Right ventricle myocardium superior (tissue), 1 donor: Measurements from ENCODE around the gene NRXN2. TPM values are rescaled to one million over a fixed set of nuclear protein-coding genes. Genes with fewer than 3 reads are reported as not detected.

Experiments
- ATAC-seq: fragments of 200-7000 bp; cut with Tn5 transposase; one replicate; pipeline ENCODE4 v1.9.1; 2020; ENCODE audit warnings: mild to moderate bottlenecking; ENCODE audit not compliant: poor library complexity
- DNase-seq: peaks from one replicate; pipeline ENCODE4 v3.0.0-alpha.2; 2020
- intact Hi-C: fragments of 100-400 bp; cut with DNase I; formaldehyde crosslinking; loops from one replicate; pipeline ENCODE4 v1.11.2; 2022
- total RNA-seq: library from RNA; stranded (reverse); fragmentation: NEBNext Ultra II Directional; extraction: Animal tissue kit (Norgen Biotek cat#: 25700); gene quantifications from one replicate; pipeline ENCODE4 v1.2.1, GENCODE V29; 2021
- donor health status: DM: no; HTN: yes; CAD: no; lungs with severe emphysema.

Gene NRXN2
- total RNA-seq, 1 donor from 2014 or later: 0.86 TPM

- ATAC-seq (no peak), DNase-seq (no peak)
- intact Hi-C loops: no loop called here
Observed at GRCh38 chr11:64628596-64628995, 94.4 kb downstream of the NRXN2 start.

- intact Hi-C loops: no loop called here
- ATAC-seq (no peak), DNase-seq (no peak)
Observed at GRCh38 chr11:64627371-64627770, 95.6 kb downstream of the NRXN2 start.

GRCh38 chr11:64626637-64627036 lies 96.4 kb downstream of the NRXN2 start:
- ATAC-seq (no peak), DNase-seq (no peak)
- intact Hi-C loops: no loop called here

GRCh38 chr11:64624883-64625481 lies 98.0 kb downstream of the NRXN2 start:
- intact Hi-C loops: no loop called here
- DNase-seq (no peak), ATAC-seq (no peak)

GRCh38 chr11:64622681-64623080 lies 100.3 kb downstream of the NRXN2 start:
- no peak for DNase-seq
- intact Hi-C loops: no loop called here
- ATAC-seq: no peak

- no peak for ATAC-seq
- DNase-seq: no peak
- intact Hi-C loops: no loop called here
Observed at GRCh38 chr11:64621283-64622019, 101.5 kb downstream of the NRXN2 start.

GRCh38 chr11:64620381-64620971 lies 102.5 kb downstream of the NRXN2 start:
- intact Hi-C loops: no loop called here
- ATAC-seq: peak; percentile 21
- DNase-seq: no peak

GRCh38 chr11:64619811-64620380 lies 103.1 kb downstream of the NRXN2 start:
- no peak for DNase-seq
- peak; percentile 48 for ATAC-seq
- intact Hi-C loops: no loop called here

- intact Hi-C loops: no loop called here
- DNase-seq: no peak
- ATAC-seq: no peak
Observed at GRCh38 chr11:64619196-64619595, 103.8 kb downstream of the NRXN2 start.

GRCh38 chr11:64616817-64617216 lies 106.2 kb downstream of the NRXN2 start:
- DNase-seq (no peak), ATAC-seq (no peak)
- intact Hi-C loops: no loop called here

- DNase-seq (no peak), ATAC-seq (no peak)
- intact Hi-C loops: no loop called here
Observed at GRCh38 chr11:64614917-64615316, 108.1 kb downstream of the NRXN2 start.

GRCh38 chr11:64613648-64614047 lies 109.3 kb downstream of the NRXN2 start:
- intact Hi-C loops: no loop called here
- ATAC-seq: no peak
- no peak for DNase-seq

GRCh38 chr11:64611869-64612646 lies 110.9 kb downstream of the NRXN2 start:
- ATAC-seq (no peak), DNase-seq (no peak)
- intact Hi-C loops: no loop called here

- intact Hi-C loops: no loop called here
Observed at GRCh38 chr11:64611176-64611575, 111.8 kb downstream of the NRXN2 start.

GRCh38 chr11:64610596-64610995 lies 112.4 kb downstream of the NRXN2 start:
- ATAC-seq (no peak), DNase-seq (no peak)
- intact Hi-C loops: no loop called here

More at GRCh38 chr11:64611176-64611575, 111.8 kb downstream of the NRXN2 start:
- ATAC-seq (no peak), DNase-seq (no peak)

GRCh38 chr11:64609436-64610047 lies 113.5 kb downstream of the NRXN2 start:
- intact Hi-C loops: no loop called here
- DNase-seq (no peak), ATAC-seq (no peak)

GRCh38 chr11:64608636-64609035 lies 114.4 kb downstream of the NRXN2 start:
- intact Hi-C loops: no loop called here
- DNase-seq: no peak
- no peak for ATAC-seq

GRCh38 chr11:64608046-64608445 lies 115.0 kb downstream of the NRXN2 start:
- ATAC-seq (peak; percentile 83), DNase-seq (no peak)
- intact Hi-C loops: no loop called here
